Adrenal gland (tissue), 12 donors: ENCODE results near the gene TRIM47. TPM values are rescaled to one million over a fixed set of nuclear protein-coding genes. Genes with fewer than 3 reads are reported as not detected.

Experiments
- DNase-seq, 7 donors: peaks; one replicate each; pipeline ENCODE4 v3.0.0-alpha.2; 2019 to 2020
- H3K27ac ChIP-seq, 5 donors: fragments of 200-600 bp; sonication (generic) in 4 of 5; 1 replicate in 3 of 5; 2 replicates in 2 of 5; pipeline versions ENCODE4 v1.5.1 to v1.8.0; 2016 to 2020; ENCODE audit warnings: mild to moderate bottlenecking in 1 of 5
- H3K27me3 ChIP-seq: fragments of 200-600 bp; 2 replicates; pipeline ENCODE4 v1.8.0; 2021
- H3K36me3 ChIP-seq, 2 donors: fragments of 200-600 bp; replicated peaks in 1 of 2; 1 replicate in 1 of 2; 2 replicates in 1 of 2; pipeline versions ENCODE4 v1.5.1 to v1.8.0; 2018 to 2022
- H3K4me1 ChIP-seq, 2 donors: fragments of 200-600 bp; replicated peaks in 1 of 2; 1 replicate in 1 of 2; 2 replicates in 1 of 2; pipeline versions ENCODE4 v1.5.1 to v1.8.0; 2018 to 2021
- H3K4me3 ChIP-seq, 4 donors: fragments of 200-600 bp; sonication (generic) in 3 of 4; one replicate each; pipeline ENCODE4 v1.5.1; 2016 to 2018
- H3K9me3 ChIP-seq, 3 donors: fragments of 200-600 bp; sonication (generic) in 1 of 3; replicated peaks in 1 of 3; 1 replicate in 2 of 3; 2 replicates in 1 of 3; pipeline versions ENCODE4 v1.5.1 to v1.8.0; 2016 to 2021
- CTCF ChIP-seq, 6 experiments: fragments of 450-650 bp in 4 of 6; fragments of 200-600 bp in 2 of 6; sonication (generic) in 1 of 6; IDR thresholded peaks; 1 replicate in 5 of 6; 2 replicates in 1 of 6; pipeline versions ENCODE4 v1.5.1 to v1.8.0; 2016 to 2021; ENCODE audit warnings: antibody characterized with exemption in 6 of 6, mild to moderate bottlenecking in 2 of 6, moderate library complexity in 1 of 6
- POLR2A ChIP-seq, 2 donors: fragments of 450-650 bp; IDR thresholded peaks; one replicate each; pipeline ENCODE4 v1.6.1; 2017; ENCODE audit warnings: antibody characterized with exemption in 2 of 2, mild to moderate bottlenecking in 2 of 2, moderate library complexity in 1 of 2
- WGBS, 4 donors: extraction: QIAGEN DNeasy Blood & Tissue Kit in 2 of 4; methylation state at CpG; one replicate each; pipeline versions ENCODE4 v1.1.5 to v1.1.7; 2013 to 2017; 5-methylcytosine and 5-hydroxymethylcytosine counted together
- intact Hi-C, 2 donors: fragments of 100-400 bp; cut with DNase I; formaldehyde crosslinking; loops; one replicate each; pipeline versions ENCODE4 v1.14.1 to v1.15.0; 2022 to 2023
- polyA plus RNA-seq, 3 donors: library from polyadenylated mRNA; stranded (reverse); fragments of 200-250 nt in 2 of 3; fragments of 350-450 nt in 1 of 3; fragmentation: Illumina TruSeq in 1 of 3; extraction: RNeasy Lipid Tissue Mini Kit (QIAGEN cat#74804) in 1 of 3; gene quantifications; one replicate each; pipeline ENCODE4 v1.2.3, GENCODE V29; 2013 to 2014
- total RNA-seq, 9 donors: library from RNA; depleted of rRNA in 4 of 9; stranded (reverse); fragments of >200 nt in 4 of 9; fragments of 120-200 nt in 1 of 9; fragmentation: NEBNext Ultra II Directional in 1 of 9; extraction: Animal tissue kit (Norgen Biotek cat#: 25700) in 1 of 9; gene quantifications; one replicate each; pipeline versions ENCODE4 v1.1.0 to v1.2.4, GENCODE V29; 2013 to 2023
- donor health status: healthy with polysubstance abuse.
- donor health status: Bipolar disorder and iron deficiency.
- donor health status: DM: yes; HTN: yes; CAD: no.
- donor health status: DM: no; HTN: no; CAD: no.
- donor health status: DM: no; HTN: no; CAD: no.
- donor health status: DM: yes; HTN: yes; CAD: no.

TRIM47 gene
- total and polyA plus RNA-seq, 12 donors: 2.8 to 66.1 (median 24.5) TPM

DNA sequence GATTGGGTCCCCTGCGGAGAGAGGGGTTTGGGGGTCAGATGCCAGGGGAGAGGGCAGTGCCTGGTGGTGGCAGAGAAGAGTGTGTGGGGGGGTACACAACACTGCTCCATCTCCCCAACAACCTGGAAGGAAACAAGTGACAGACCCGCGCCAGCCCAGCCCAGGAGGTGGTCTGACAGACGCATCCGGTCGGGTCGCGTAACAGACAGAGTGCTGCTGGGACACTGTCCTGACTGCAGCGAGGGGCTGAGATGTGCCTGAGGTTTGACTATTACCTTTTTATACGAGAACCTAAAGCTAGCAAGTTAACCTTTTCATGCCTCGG lies 50.3 kb downstream of the TRIM47 start:
- 48 to 76% (median 57%) methylated on average over 3 to 11 of the region's 11 CpGs for WGBS, 4 donors

DNA sequence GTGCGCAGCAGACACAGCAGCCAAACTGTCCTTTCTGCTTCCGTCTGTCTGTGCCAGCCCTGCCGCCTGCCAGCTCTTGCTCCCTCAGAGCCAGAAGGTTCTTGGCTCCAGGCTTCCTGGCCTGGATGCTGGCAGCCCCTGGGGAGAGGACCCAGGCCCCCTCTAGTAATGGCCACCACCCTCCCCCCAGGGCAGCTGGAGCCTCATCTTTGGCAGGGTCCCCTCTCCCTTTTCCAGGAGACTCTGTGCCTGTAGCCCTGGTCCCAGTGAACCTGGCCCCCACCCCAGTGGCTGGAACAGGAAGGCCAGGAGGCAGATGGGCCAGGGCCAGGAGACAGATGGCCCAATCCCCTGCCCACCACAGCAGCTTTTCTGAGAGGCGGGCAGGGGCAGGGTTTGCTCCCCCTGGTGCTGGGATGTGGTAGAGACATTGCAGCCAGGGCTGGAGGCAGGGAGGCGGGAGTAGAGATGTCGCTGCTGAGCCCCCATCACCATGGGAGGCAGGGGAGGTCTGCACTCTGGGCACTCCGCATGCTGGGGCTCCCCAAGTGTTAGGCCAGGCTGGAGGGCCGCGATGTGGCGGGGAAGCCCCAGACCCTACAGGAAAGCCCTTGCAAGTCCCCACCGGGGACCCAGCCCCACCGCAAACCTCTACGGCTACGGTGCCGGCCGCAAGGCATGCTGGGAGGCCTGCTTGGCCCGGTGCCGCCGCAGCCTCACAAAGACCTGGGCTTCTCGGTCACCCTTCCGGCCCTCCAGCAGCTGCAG lies 50.9 kb downstream of the TRIM47 start:
- H3K4me1 ChIP-seq: peaks cover 10 to 17% of the 10 kb centered on the region in 2 donors
- no peaks in the 10 kb centered on the region for H3K27me3 ChIP-seq
- H3K9me3 ChIP-seq: no peaks in the 10 kb centered on the region
- H3K4me3 ChIP-seq: peak overlapping the region in 1 of 4 donors; percentile 35
- intact Hi-C loops: loop anchor here in 1 of 2 donors (5.0 to 10.0 kb wide), 2 partner anchors 35 to 63 kb away; partner anchors contain the start of gene GALK1
- peak in 6 of 7 donors; percentile 65 to 88 (median 74) for DNase-seq
- H3K36me3 ChIP-seq: peaks cover 0 to 34% of the 10 kb centered on the region in 2 donors
- TF ChIP-seq POLR2A (IDR thresholded peaks at IDR 0.05) (no peak), CTCF (IDR thresholded peaks at IDR 0.05) (peak; percentile 61 to 83 (median 67))
- 14 to 48% (median 20%) methylated on average over 3 to 21 of the region's 21 CpGs for WGBS, 4 donors
- H3K27ac ChIP-seq: peak overlapping the region in 4 of 5 donors; percentile 45 to 84 (median 64)

More for the DNA sequence above, 50.3 kb downstream of the TRIM47 start:
- Histone ChIP-seq H3K36me3 (peaks cover 0 to 29% of the 10 kb centered on the region in 2 donors), H3K27ac (peak overlapping the region in 4 of 5 donors; percentile 32 to 84 (median 61)), H3K4me3 (peak overlapping the region in 1 of 4 donors; percentile 35), H3K9me3 (no peaks in the 10 kb centered on the region), H3K4me1 (peaks cover 8 to 17% of the 10 kb centered on the region in 2 donors), H3K27me3 (no peaks in the 10 kb centered on the region)
- intact Hi-C loops: loop anchor here in 1 of 2 donors (5.0 to 10.0 kb wide), 2 partner anchors 36 to 63 kb away; partner anchors contain the start of gene GALK1
- no peak for TF ChIP-seq POLR2A (IDR thresholded peaks at IDR 0.05)
- no peak for TF ChIP-seq CTCF (IDR thresholded peaks at IDR 0.05)
- no peak for DNase-seq

- intact Hi-C loops: loop anchor here in 1 of 2 donors (5.0 to 10.0 kb wide), 2 partner anchors 34 to 62 kb away; partner anchors contain the start of gene GALK1
- Histone ChIP-seq H3K36me3 (peaks cover 0 to 38% of the 10 kb centered on the region in 2 donors), H3K27me3 (no peaks in the 10 kb centered on the region), H3K4me3 (no peak overlapping the region), H3K4me1 (peaks cover 13 to 17% of the 10 kb centered on the region in 2 donors), H3K27ac (peak overlapping the region in 4 of 5 donors; percentile 45 to 84 (median 64)), H3K9me3 (no peaks in the 10 kb centered on the region)
- no peak for DNase-seq
- 68 to 77% (median 72%) methylated on average over 10 to 14 of the region's 14 CpGs for WGBS, 4 donors
- TF ChIP-seq CTCF (IDR thresholded peaks at IDR 0.05) (no peak), POLR2A (IDR thresholded peaks at IDR 0.05) (no peak)
These were observed 51.6 kb downstream of the TRIM47 start for GRCh38 chr17:75826561-75827307.
